ENCODE data around the gene AK8.

GRCh38 chr9:132857031-132857430 is 21.1 kb downstream of the AK8 start:
- TF ChIP-seq EGR1 (IDR thresholded peaks at IDR 0.05), result no peak
- no peak for TF ChIP-seq CEBPB (IDR thresholded peaks at IDR 0.05)
- TF ChIP-seq ZBTB7A (IDR thresholded peaks at IDR 0.05; ENCODE audit: low read depth), result no peak
- TF ChIP-seq RAD21 (IDR thresholded peaks at IDR 0.05; ENCODE audit: low read depth), result no peak
- TF ChIP-seq YY1 (IDR thresholded peaks at IDR 0.05; ENCODE audit: low read depth), result no peak
- TF ChIP-seq, protein P1, sequence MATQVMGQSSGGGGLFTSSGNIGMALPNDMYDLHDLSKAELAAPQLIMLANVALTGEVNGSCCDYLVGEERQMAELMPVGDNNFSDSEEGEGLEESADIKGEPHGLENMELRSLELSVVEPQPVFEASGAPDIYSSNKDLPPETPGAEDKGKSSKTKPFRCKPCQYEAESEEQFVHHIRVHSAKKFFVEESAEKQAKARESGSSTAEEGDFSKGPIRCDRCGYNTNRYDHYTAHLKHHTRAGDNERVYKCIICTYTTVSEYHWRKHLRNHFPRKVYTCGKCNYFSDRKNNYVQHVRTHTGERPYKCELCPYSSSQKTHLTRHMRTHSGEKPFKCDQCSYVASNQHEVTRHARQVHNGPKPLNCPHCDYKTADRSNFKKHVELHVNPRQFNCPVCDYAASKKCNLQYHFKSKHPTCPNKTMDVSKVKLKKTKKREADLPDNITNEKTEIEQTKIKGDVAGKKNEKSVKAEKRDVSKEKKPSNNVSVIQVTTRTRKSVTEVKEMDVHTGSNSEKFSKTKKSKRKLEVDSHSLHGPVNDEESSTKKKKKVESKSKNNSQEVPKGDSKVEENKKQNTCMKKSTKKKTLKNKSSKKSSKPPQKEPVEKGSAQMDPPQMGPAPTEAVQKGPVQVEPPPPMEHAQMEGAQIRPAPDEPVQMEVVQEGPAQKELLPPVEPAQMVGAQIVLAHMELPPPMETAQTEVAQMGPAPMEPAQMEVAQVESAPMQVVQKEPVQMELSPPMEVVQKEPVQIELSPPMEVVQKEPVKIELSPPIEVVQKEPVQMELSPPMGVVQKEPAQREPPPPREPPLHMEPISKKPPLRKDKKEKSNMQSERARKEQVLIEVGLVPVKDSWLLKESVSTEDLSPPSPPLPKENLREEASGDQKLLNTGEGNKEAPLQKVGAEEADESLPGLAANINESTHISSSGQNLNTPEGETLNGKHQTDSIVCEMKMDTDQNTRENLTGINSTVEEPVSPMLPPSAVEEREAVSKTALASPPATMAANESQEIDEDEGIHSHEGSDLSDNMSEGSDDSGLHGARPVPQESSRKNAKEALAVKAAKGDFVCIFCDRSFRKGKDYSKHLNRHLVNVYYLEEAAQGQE (IDR thresholded peaks at IDR 0.05; ENCODE audit: low read depth), result no peak
- TF ChIP-seq EP300 (IDR thresholded peaks at IDR 0.05; ENCODE audit: borderline replicate concordance), result no peak
- no peak for TF ChIP-seq NFIC (IDR thresholded peaks at IDR 0.05)
- TF ChIP-seq, protein P2, sequence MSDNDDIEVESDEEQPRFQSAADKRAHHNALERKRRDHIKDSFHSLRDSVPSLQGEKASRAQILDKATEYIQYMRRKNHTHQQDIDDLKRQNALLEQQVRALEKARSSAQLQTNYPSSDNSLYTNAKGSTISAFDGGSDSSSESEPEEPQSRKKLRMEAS (IDR thresholded peaks at IDR 0.05), result no peak
- TF ChIP-seq CREB1 (IDR thresholded peaks at IDR 0.05; ENCODE audit: low read depth), result no peak
- TF ChIP-seq, protein P3, sequence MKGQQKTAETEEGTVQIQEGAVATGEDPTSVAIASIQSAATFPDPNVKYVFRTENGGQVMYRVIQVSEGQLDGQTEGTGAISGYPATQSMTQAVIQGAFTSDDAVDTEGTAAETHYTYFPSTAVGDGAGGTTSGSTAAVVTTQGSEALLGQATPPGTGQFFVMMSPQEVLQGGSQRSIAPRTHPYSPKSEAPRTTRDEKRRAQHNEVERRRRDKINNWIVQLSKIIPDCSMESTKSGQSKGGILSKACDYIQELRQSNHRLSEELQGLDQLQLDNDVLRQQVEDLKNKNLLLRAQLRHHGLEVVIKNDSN (IDR thresholded peaks at IDR 0.05), result no peak

All from Ishikawa (cell line).